KMS-11 (cell line): ENCODE measurements around the gene IFI27L2.

Experiments
- H2AFZ ChIP-seq: fragments of 200-600 bp; sonication (generic); 2 replicates; pipeline ENCODE4 v1.6.1; 2016; ENCODE audit warnings: antibody characterized with exemption, mixed run types, low read depth
- H3K27ac ChIP-seq: fragments of 200-600 bp; sonication (generic); 2 replicates; pipeline ENCODE4 v1.6.1; 2016; ENCODE audit warnings: mild to moderate bottlenecking, mixed run types
- H3K27me3 ChIP-seq: fragments of 200-600 bp; sonication (generic); 2 replicates; pipeline ENCODE4 v1.6.1; 2017; ENCODE audit warnings: mild to moderate bottlenecking, low read depth, mixed run types, moderate library complexity; ENCODE audit not compliant: insufficient read depth
- H3K36me3 ChIP-seq: fragments of 200-600 bp; sonication (generic); 2 replicates; pipeline ENCODE4 v1.6.1; 2017; ENCODE audit warnings: mild to moderate bottlenecking, mixed run types; ENCODE audit not compliant: insufficient read depth
- H3K4me1 ChIP-seq: fragments of 200-600 bp; sonication (generic); 2 replicates; pipeline ENCODE4 v1.6.1; 2016; ENCODE audit warnings: mild to moderate bottlenecking, low read depth, mixed run types; ENCODE audit not compliant: poor library complexity, severe bottlenecking
- H3K4me2 ChIP-seq: fragments of 200-600 bp; sonication (generic); 2 replicates; pipeline ENCODE4 v1.7.0; 2016; ENCODE audit warnings: mild to moderate bottlenecking, mixed run types
- H3K4me3 ChIP-seq: fragments of 200-600 bp; sonication (generic); IDR thresholded peaks from 2 replicates; pipeline ENCODE4 v1.6.1; 2017; ENCODE audit warnings: low read depth, low read length, mixed read lengths; ENCODE audit not compliant: insufficient read depth
- H3K79me2 ChIP-seq: fragments of 200-600 bp; sonication (generic); 2 replicates; pipeline ENCODE4 v1.6.1; 2016; ENCODE audit warnings: low read depth, mixed run types; ENCODE audit not compliant: insufficient read depth
- H3K9ac ChIP-seq: fragments of 200-600 bp; sonication (generic); 2 replicates; pipeline ENCODE4 v1.6.1; 2016; ENCODE audit warnings: mild to moderate bottlenecking, mixed run types
- H4K20me1 ChIP-seq: fragments of 200-600 bp; sonication (generic); 2 replicates; pipeline ENCODE4 v1.6.1; 2016; ENCODE audit warnings: mild to moderate bottlenecking, mixed run types; ENCODE audit not compliant: insufficient read depth
- CTCF ChIP-seq: fragments of 200-600 bp; sonication (generic); conservative IDR thresholded peaks from 2 replicates; pipeline ENCODE4 v1.6.1; 2017; ENCODE audit warnings: low read depth, mild to moderate bottlenecking, antibody characterized with exemption, low read length, moderate library complexity, mixed read lengths

IFI27L2 gene

GRCh38 chr14:94120667-94121340 is 8.6 kb downstream of the IFI27L2 start:
- no peak overlapping the region for H3K4me3 ChIP-seq
- no peak for TF ChIP-seq CTCF
- no peak overlapping the region for H3K9ac ChIP-seq
- no peak overlapping the region for H2AFZ ChIP-seq
- H4K20me1 ChIP-seq, result no peaks in the 10 kb centered on the region
- no peaks in the 10 kb centered on the region for H3K27me3 ChIP-seq
- no peaks in the 10 kb centered on the region for H3K36me3 ChIP-seq
- no peak overlapping the region for H3K4me2 ChIP-seq
- no peaks in the 10 kb centered on the region for H3K79me2 ChIP-seq
- H3K4me1 ChIP-seq, result no peaks in the 10 kb centered on the region
- no peak overlapping the region for H3K27ac ChIP-seq

- no peaks in the 10 kb centered on the region for H3K36me3 ChIP-seq
- H3K79me2 ChIP-seq, result no peaks in the 10 kb centered on the region
- H3K4me2 ChIP-seq, result no peak overlapping the region
- TF ChIP-seq CTCF, result no peak
- no peaks in the 10 kb centered on the region for H3K4me1 ChIP-seq
- H3K4me3 ChIP-seq, result no peak overlapping the region
- no peaks in the 10 kb centered on the region for H3K27me3 ChIP-seq
- no peak overlapping the region for H2AFZ ChIP-seq
- H3K9ac ChIP-seq, result no peak overlapping the region
- H3K27ac ChIP-seq, result no peak overlapping the region
- H4K20me1 ChIP-seq, result no peaks in the 10 kb centered on the region
Measured at GRCh38 chr14:94119071-94119470, 10.3 kb downstream of the IFI27L2 start.

- H3K4me2 ChIP-seq, result no peak overlapping the region
- no peak overlapping the region for H3K9ac ChIP-seq
- H3K4me3 ChIP-seq, result no peak overlapping the region
- no peak overlapping the region for H2AFZ ChIP-seq
- H4K20me1 ChIP-seq, result no peaks in the 10 kb centered on the region
- no peak overlapping the region for H3K27ac ChIP-seq
- no peaks in the 10 kb centered on the region for H3K79me2 ChIP-seq
- no peaks in the 10 kb centered on the region for H3K4me1 ChIP-seq
- no peaks in the 10 kb centered on the region for H3K27me3 ChIP-seq
- TF ChIP-seq CTCF, result no peak
- no peaks in the 10 kb centered on the region for H3K36me3 ChIP-seq
Measured at GRCh38 chr14:94117856-94118255, 11.5 kb downstream of the IFI27L2 start.

- no peak overlapping the region for H3K4me3 ChIP-seq
- H3K4me1 ChIP-seq, result no peaks in the 10 kb centered on the region
- H3K27me3 ChIP-seq, result no peaks in the 10 kb centered on the region
- H3K4me2 ChIP-seq, result no peak overlapping the region
- no peak overlapping the region for H2AFZ ChIP-seq
- no peaks in the 10 kb centered on the region for H3K36me3 ChIP-seq
- no peaks in the 10 kb centered on the region for H4K20me1 ChIP-seq
- no peak overlapping the region for H3K9ac ChIP-seq
- TF ChIP-seq CTCF, result no peak
- H3K79me2 ChIP-seq, result no peaks in the 10 kb centered on the region
- H3K27ac ChIP-seq, result no peak overlapping the region
Measured at GRCh38 chr14:94116701-94117100, 12.7 kb downstream of the IFI27L2 start.
